ENCODE measurements around the gene DDX25. TPM values are rescaled to one million over a fixed set of nuclear protein-coding genes. Genes with fewer than 3 reads are reported as not detected.
A peak's percentile ranks its signal among the peaks of the same experiment; 100 is the strongest.

The DDX25 gene
- total and polyA plus RNA-seq, 2 of the 13 experiments (the other 11 are each of a cell fraction or from before 2014, with no cell fraction given): 0.17 to 0.29 TPM

DNA sequence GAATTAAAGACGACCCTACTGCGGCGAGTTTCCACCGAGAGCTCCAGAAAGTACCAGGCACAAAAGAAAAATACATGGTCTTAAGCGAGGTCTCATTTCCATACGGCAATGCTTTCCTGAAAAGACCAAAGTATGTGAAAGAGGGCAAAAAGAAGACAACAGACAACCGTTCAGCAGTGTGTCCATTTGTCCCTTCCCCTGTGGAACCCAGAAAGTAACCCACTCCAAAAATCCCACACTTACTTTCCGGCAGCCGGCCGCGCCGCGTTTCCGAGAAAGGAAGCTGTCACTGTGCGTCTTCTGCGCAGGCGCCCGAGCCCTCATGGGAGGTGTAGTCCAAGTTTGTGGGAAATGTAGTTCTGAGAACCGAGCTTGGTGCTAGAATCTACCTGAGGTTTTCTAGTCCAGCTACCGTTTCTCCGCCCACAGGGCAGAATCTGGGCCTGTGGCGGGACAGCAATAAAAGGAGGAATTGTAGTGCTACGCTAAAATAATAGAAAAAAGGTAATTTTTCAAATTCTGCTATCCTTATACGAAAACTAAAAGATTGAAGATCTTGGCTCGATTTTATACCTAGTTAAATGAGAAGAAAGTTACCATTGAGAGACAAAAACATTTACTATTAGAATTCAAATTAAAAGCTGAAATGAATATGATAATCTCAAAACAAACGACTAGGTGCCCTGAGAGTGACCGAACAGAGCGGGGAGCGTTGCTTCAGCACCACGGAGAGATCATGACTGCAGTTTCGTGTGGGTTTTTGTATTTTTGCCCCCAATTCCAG, 1.2 kb upstream of the DDX25 start, which contains the start of gene PUS3 (continued):
- TF ChIP-seq, protein P1, sequence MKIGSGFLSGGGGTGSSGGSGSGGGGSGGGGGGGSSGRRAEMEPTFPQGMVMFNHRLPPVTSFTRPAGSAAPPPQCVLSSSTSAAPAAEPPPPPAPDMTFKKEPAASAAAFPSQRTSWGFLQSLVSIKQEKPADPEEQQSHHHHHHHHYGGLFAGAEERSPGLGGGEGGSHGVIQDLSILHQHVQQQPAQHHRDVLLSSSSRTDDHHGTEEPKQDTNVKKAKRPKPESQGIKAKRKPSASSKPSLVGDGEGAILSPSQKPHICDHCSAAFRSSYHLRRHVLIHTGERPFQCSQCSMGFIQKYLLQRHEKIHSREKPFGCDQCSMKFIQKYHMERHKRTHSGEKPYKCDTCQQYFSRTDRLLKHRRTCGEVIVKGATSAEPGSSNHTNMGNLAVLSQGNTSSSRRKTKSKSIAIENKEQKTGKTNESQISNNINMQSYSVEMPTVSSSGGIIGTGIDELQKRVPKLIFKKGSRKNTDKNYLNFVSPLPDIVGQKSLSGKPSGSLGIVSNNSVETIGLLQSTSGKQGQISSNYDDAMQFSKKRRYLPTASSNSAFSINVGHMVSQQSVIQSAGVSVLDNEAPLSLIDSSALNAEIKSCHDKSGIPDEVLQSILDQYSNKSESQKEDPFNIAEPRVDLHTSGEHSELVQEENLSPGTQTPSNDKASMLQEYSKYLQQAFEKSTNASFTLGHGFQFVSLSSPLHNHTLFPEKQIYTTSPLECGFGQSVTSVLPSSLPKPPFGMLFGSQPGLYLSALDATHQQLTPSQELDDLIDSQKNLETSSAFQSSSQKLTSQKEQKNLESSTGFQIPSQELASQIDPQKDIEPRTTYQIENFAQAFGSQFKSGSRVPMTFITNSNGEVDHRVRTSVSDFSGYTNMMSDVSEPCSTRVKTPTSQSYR (CRISPR knock-in tag; IDR thresholded peaks at IDR 0.05; ENCODE audit: borderline replicate concordance): no peak
- TF ChIP-seq, protein P2, sequence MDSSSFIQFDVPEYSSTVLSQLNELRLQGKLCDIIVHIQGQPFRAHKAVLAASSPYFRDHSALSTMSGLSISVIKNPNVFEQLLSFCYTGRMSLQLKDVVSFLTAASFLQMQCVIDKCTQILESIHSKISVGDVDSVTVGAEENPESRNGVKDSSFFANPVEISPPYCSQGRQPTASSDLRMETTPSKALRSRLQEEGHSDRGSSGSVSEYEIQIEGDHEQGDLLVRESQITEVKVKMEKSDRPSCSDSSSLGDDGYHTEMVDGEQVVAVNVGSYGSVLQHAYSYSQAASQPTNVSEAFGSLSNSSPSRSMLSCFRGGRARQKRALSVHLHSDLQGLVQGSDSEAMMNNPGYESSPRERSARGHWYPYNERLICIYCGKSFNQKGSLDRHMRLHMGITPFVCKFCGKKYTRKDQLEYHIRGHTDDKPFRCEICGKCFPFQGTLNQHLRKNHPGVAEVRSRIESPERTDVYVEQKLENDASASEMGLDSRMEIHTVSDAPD (CRISPR knock-in tag; IDR thresholded peaks at IDR 0.05): no peak
- TF ChIP-seq ZNF441 (CRISPR knock-in tag; IDR thresholded peaks at IDR 0.05; ENCODE audit: borderline replicate concordance) (0 out of 2 replicates have a peak, but pooled peaks have one; percentile 23), ZNF17 (CRISPR knock-in tag; IDR thresholded peaks at IDR 0.05) (no peak), FOXK1 (CRISPR knock-in tag; IDR thresholded peaks at IDR 0.05; ENCODE audit: borderline replicate concordance, low read depth) (0 out of 2 replicates have a peak, but pooled peaks have one; percentile 46), ZNF607 (CRISPR knock-in tag; IDR thresholded peaks at IDR 0.05; ENCODE audit: borderline replicate concordance) (peak; percentile 70; the same call in 1 of the 2 replicates), RCOR2 (CRISPR knock-in tag; IDR thresholded peaks at IDR 0.05) (no peak), BCL6 (CRISPR knock-in tag; IDR thresholded peaks at IDR 0.05) (no peak; the same call in 1 of the 2 replicates), CREM (IDR thresholded peaks at IDR 0.05) (peak; percentile 92), CREM (CRISPR knock-in tag; IDR thresholded peaks at IDR 0.05) (no peak), ZNF367 (CRISPR knock-in tag; IDR thresholded peaks at IDR 0.05; ENCODE audit: borderline replicate concordance) (no peak), ZNF136 (CRISPR knock-in tag; IDR thresholded peaks at IDR 0.05; ENCODE audit: low read depth) (no peak)
- TF ChIP-seq, protein P3, sequence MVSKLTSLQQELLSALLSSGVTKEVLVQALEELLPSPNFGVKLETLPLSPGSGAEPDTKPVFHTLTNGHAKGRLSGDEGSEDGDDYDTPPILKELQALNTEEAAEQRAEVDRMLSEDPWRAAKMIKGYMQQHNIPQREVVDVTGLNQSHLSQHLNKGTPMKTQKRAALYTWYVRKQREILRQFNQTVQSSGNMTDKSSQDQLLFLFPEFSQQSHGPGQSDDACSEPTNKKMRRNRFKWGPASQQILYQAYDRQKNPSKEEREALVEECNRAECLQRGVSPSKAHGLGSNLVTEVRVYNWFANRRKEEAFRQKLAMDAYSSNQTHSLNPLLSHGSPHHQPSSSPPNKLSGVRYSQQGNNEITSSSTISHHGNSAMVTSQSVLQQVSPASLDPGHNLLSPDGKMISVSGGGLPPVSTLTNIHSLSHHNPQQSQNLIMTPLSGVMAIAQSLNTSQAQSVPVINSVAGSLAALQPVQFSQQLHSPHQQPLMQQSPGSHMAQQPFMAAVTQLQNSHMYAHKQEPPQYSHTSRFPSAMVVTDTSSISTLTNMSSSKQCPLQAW (CRISPR knock-in tag; IDR thresholded peaks at IDR 0.05): peak; percentile 76; the same call in 1 of the 2 replicates
- TF ChIP-seq, protein P4, sequence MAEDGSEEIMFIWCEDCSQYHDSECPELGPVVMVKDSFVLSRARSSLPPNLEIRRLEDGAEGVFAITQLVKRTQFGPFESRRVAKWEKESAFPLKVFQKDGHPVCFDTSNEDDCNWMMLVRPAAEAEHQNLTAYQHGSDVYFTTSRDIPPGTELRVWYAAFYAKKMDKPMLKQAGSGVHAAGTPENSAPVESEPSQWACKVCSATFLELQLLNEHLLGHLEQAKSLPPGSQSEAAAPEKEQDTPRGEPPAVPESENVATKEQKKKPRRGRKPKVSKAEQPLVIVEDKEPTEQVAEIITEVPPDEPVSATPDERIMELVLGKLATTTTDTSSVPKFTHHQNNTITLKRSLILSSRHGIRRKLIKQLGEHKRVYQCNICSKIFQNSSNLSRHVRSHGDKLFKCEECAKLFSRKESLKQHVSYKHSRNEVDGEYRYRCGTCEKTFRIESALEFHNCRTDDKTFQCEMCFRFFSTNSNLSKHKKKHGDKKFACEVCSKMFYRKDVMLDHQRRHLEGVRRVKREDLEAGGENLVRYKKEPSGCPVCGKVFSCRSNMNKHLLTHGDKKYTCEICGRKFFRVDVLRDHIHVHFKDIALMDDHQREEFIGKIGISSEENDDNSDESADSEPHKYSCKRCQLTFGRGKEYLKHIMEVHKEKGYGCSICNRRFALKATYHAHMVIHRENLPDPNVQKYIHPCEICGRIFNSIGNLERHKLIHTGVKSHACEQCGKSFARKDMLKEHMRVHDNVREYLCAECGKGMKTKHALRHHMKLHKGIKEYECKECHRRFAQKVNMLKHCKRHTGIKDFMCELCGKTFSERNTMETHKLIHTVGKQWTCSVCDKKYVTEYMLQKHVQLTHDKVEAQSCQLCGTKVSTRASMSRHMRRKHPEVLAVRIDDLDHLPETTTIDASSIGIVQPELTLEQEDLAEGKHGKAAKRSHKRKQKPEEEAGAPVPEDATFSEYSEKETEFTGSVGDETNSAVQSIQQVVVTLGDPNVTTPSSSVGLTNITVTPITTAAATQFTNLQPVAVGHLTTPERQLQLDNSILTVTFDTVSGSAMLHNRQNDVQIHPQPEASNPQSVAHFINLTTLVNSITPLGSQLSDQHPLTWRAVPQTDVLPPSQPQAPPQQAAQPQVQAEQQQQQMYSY (CRISPR knock-in tag; IDR thresholded peaks at IDR 0.05): peak; percentile 75; the same call in 1 of the 2 replicates
- TF ChIP-seq, protein P5, sequence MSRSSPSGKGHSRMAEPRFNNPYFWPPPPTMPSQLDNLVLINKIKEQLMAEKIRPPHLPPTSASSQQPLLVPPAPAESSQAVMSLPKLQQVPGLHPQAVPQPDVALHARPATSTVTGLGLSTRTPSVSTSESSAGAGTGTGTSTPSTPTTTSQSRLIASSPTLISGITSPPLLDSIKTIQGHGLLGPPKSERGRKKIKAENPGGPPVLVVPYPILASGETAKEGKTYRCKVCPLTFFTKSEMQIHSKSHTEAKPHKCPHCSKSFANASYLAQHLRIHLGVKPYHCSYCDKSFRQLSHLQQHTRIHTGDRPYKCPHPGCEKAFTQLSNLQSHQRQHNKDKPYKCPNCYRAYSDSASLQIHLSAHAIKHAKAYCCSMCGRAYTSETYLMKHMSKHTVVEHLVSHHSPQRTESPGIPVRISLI (CRISPR knock-in tag; IDR thresholded peaks at IDR 0.05; ENCODE audit: borderline replicate concordance): no peak
- TF ChIP-seq, protein P6, sequence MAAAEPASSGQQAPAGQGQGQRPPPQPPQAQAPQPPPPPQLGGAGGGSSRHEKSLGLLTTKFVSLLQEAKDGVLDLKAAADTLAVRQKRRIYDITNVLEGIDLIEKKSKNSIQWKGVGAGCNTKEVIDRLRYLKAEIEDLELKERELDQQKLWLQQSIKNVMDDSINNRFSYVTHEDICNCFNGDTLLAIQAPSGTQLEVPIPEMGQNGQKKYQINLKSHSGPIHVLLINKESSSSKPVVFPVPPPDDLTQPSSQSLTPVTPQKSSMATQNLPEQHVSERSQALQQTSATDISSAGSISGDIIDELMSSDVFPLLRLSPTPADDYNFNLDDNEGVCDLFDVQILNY (CRISPR knock-in tag; conservative IDR thresholded peaks at IDR 0.05): no peak
